HCT116 (cell line): ENCODE results near the gene RMND1.

Source experiments
- EZH2 ChIP-seq: fragments of 200-600 bp; sonication (generic); IDR thresholded peaks from 2 replicates; pipeline ENCODE4 v1.6.1; 2017; ENCODE audit warnings: antibody characterized with exemption, mixed run types
- POLR2A ChIP-seq: IDR thresholded peaks from 2 replicates; pipeline ENCODE4 v1.7.0; 2011; ENCODE audit warnings: borderline replicate concordance; ENCODE audit not compliant: insufficient read depth, insufficient read length; ENCODE audit errors: extremely low read depth
- RAD21 ChIP-seq: IDR thresholded peaks from 2 replicates; pipeline ENCODE4 v1.6.1; 2012; ENCODE audit warnings: low read depth, mild to moderate bottlenecking
- TF ChIP-seq, protein P1 (sequence below), 3 experiments: fragments of 200-600 bp in 1 of 3; sonication (generic) in 1 of 3; IDR thresholded peaks in 2 of 3; conservative IDR thresholded peaks in 1 of 3; 2 replicates each; pipeline ENCODE4 v1.5.1; 2012 to 2017; ENCODE audit warnings: low read depth in 2 of 3, low read length in 2 of 3, antibody characterized with exemption in 1 of 3, borderline replicate concordance in 1 of 3, control low read depth in 1 of 3, mild to moderate bottlenecking in 1 of 3, mixed read lengths in 1 of 3, mixed run types in 1 of 3, moderate library complexity in 1 of 3; ENCODE audit not compliant: insufficient read depth in 1 of 3

- TF ChIP-seq, protein P1, sequence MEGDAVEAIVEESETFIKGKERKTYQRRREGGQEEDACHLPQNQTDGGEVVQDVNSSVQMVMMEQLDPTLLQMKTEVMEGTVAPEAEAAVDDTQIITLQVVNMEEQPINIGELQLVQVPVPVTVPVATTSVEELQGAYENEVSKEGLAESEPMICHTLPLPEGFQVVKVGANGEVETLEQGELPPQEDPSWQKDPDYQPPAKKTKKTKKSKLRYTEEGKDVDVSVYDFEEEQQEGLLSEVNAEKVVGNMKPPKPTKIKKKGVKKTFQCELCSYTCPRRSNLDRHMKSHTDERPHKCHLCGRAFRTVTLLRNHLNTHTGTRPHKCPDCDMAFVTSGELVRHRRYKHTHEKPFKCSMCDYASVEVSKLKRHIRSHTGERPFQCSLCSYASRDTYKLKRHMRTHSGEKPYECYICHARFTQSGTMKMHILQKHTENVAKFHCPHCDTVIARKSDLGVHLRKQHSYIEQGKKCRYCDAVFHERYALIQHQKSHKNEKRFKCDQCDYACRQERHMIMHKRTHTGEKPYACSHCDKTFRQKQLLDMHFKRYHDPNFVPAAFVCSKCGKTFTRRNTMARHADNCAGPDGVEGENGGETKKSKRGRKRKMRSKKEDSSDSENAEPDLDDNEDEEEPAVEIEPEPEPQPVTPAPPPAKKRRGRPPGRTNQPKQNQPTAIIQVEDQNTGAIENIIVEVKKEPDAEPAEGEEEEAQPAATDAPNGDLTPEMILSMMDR (IDR thresholded peaks at IDR 0.05 in 2 of 3, conservative IDR thresholded peaks at IDR 0.05 in 1 of 3; ENCODE audit: borderline replicate concordance in 1 of 3, insufficient read depth in 1 of 3, low read depth in 2 of 3, low read length in 2 of 3), result no peak
- TF ChIP-seq RAD21, result no peak
- TF ChIP-seq POLR2A, result no peak
- no peak for TF ChIP-seq EZH2
Measured at GRCh38 chr6:151414641-151415260, 37.2 kb downstream of the RMND1 start.
